Nephron progenitor cell (in vitro differentiated cells): ENCODE data around the gene FAM78A.
A peak's percentile ranks its signal among the peaks of the same experiment; 100 is the strongest.

Experiments
- DNase-seq: peaks from one replicate; pipeline ENCODE4 v3.0.0; 2021
- H3K27ac Mint-ChIP-seq: 2 replicates; pipeline ENCODE4 v1.8.0; 2021; ENCODE audit warnings: mild to moderate bottlenecking, moderate library complexity, mixed read lengths
- H3K27me3 Mint-ChIP-seq: 2 replicates; pipeline ENCODE4 v1.8.0; 2021; ENCODE audit warnings: mild to moderate bottlenecking, low read depth, mixed read lengths; ENCODE audit not compliant: poor library complexity
- H3K36me3 Mint-ChIP-seq: 2 replicates; pipeline ENCODE4 v1.8.0; 2021; ENCODE audit warnings: low read depth, mixed read lengths
- H3K4me1 Mint-ChIP-seq: 2 replicates; pipeline ENCODE4 v1.8.0; 2021; ENCODE audit warnings: mixed read lengths
- H3K4me3 Mint-ChIP-seq: 2 replicates; pipeline ENCODE4 v1.8.0; 2021; ENCODE audit warnings: mild to moderate bottlenecking, moderate library complexity, mixed read lengths
- H3K9me3 Mint-ChIP-seq: 2 replicates; pipeline ENCODE4 v1.8.0; 2021; ENCODE audit warnings: mild to moderate bottlenecking, moderate library complexity, mixed read lengths
- TF ChIP-seq, protein P1 (sequence below): fragments of 200-600 bp; sonication (generic); IDR thresholded peaks from 2 replicates; pipeline ENCODE4 v1.5.0; 2021; ENCODE audit warnings: antibody characterized with exemption

Gene FAM78A

DNA sequence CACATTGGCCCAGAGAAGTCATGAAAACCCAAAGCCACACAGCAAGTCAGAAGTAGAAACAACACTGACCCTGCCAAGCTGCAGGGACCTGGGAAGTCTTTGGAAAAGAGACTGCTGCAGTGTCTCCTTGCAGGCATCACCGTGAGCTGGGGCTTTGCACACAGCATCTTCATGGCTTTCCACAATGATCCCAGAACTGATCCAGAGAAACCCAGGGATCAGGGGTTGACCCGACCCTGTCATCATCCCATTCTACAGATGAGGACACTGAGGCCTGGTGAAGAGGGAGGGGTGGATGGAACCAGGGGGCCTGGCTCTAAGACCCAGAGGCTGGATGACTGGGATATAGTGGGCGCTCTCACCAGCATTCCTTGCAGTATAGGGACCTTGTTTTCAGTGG is 4.3 kb upstream of the FAM78A start:
- TF ChIP-seq, protein P1, sequence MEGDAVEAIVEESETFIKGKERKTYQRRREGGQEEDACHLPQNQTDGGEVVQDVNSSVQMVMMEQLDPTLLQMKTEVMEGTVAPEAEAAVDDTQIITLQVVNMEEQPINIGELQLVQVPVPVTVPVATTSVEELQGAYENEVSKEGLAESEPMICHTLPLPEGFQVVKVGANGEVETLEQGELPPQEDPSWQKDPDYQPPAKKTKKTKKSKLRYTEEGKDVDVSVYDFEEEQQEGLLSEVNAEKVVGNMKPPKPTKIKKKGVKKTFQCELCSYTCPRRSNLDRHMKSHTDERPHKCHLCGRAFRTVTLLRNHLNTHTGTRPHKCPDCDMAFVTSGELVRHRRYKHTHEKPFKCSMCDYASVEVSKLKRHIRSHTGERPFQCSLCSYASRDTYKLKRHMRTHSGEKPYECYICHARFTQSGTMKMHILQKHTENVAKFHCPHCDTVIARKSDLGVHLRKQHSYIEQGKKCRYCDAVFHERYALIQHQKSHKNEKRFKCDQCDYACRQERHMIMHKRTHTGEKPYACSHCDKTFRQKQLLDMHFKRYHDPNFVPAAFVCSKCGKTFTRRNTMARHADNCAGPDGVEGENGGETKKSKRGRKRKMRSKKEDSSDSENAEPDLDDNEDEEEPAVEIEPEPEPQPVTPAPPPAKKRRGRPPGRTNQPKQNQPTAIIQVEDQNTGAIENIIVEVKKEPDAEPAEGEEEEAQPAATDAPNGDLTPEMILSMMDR: no peak
- no peaks in the 10 kb centered on the region for H3K36me3 Mint-ChIP-seq
- peaks cover 29% of the 10 kb centered on the region for H3K4me1 Mint-ChIP-seq
- no peak overlapping the region for H3K27ac Mint-ChIP-seq
- DNase-seq: no peak
- no peak overlapping the region for H3K4me3 Mint-ChIP-seq
- H3K27me3 Mint-ChIP-seq: peaks cover 53% of the 10 kb centered on the region
- H3K9me3 Mint-ChIP-seq: no peaks in the 10 kb centered on the region

DNA sequence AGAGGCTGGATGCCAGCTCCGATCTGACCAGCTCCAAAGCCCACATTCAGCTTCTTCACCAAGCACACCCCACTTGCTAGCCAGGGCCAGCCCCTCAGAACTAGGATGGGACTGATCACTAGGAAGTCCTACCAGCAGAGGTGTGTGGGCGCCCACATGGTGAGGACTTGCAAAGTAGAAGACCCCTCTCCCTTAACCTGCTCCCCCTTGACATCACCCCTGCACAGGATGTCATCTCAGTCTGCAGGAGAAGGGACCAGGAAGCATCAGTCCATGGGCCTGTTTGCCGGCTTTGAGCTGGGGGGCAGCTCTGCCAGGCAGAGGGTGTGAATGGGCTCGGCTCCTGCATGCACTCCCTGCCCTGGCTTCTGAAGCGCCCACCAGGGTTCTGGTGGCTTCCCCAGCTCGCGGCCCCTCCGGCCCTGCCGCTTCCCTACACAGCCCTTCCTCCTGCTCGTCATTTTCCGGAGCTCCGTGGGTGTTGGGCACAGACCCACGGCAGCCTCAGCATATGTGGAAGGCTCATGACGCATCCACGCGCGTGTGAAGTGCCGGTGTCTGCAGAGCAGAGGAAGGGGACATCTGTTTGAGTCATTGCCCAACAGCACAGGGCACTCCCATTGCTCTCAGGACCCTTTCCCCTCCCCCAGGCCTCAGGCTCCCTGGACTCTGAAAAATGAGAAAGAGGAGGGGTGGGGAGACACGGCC is 3.7 kb upstream of the FAM78A start:
- TF ChIP-seq, protein P1: no peak
- DNase-seq: no peak
- Mint-ChIP-seq H3K4me3 (no peak overlapping the region), H3K36me3 (no peaks in the 10 kb centered on the region), H3K9me3 (no peaks in the 10 kb centered on the region), H3K27me3 (peaks cover 59% of the 10 kb centered on the region), H3K27ac (no peak overlapping the region), H3K4me1 (peaks cover 36% of the 10 kb centered on the region)

DNA sequence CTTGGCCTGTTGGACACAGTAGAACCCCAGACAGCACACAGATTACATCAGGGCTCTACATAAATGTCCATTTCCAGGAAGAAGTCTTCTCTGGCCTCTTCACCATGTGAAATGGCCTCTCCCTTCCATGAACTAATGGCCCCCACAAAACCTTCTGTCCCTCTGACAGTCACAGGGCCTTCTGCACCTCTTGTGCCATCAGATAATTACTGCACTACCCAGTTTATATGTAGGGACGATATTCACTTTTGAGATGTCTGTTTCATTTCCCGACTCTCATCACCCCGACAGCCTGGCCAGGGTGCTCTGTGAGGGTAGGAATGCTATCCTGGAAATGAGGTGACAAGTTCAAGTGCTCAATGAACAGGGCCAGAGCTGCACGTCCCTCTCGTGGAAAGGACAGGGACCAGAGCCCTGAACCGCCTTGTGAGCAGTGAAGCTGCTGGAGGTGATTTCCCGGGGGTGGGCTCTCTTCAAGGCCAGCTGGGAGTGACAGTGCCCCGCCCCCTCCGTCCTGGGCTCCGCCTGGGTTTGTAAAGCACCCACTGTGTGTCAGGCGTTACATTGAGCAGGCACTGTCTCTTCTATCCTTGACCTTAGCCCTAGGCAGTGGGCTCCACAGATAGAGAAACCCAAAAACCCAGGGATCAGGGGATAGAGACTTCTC is 3.0 kb upstream of the FAM78A start:
- H3K27me3 Mint-ChIP-seq: peaks cover 63% of the 10 kb centered on the region
- H3K27ac Mint-ChIP-seq: no peak overlapping the region
- TF ChIP-seq, protein P1: no peak
- DNase-seq: no peak
- peaks cover 43% of the 10 kb centered on the region for H3K4me1 Mint-ChIP-seq
- H3K36me3 Mint-ChIP-seq: no peaks in the 10 kb centered on the region
- no peaks in the 10 kb centered on the region for H3K9me3 Mint-ChIP-seq
- peak overlapping the region; percentile 57 for H3K4me3 Mint-ChIP-seq

DNA sequence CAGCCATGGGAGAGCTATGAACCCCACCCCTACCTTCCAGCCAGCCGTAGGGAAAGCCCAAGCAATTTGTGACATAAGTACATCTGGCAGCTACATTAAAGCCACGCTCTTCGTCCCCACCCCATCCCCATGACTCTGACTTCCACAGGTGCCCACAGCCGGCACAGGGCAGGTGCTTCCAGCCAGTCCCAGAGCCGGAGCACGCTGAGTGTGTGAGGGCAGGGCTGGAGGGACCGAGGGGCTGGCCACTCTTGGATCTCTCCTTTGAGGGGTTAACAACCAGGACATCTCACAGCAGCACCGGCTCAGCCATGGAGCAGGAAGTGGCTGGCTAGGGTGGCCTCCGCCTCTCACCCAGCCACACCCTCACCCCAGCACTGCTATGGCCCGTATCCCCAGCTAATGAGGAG is 2.4 kb upstream of the FAM78A start:
- peak overlapping the region; percentile 57 for H3K4me3 Mint-ChIP-seq
- H3K27me3 Mint-ChIP-seq: peaks cover 63% of the 10 kb centered on the region
- no peak for DNase-seq

DNA sequence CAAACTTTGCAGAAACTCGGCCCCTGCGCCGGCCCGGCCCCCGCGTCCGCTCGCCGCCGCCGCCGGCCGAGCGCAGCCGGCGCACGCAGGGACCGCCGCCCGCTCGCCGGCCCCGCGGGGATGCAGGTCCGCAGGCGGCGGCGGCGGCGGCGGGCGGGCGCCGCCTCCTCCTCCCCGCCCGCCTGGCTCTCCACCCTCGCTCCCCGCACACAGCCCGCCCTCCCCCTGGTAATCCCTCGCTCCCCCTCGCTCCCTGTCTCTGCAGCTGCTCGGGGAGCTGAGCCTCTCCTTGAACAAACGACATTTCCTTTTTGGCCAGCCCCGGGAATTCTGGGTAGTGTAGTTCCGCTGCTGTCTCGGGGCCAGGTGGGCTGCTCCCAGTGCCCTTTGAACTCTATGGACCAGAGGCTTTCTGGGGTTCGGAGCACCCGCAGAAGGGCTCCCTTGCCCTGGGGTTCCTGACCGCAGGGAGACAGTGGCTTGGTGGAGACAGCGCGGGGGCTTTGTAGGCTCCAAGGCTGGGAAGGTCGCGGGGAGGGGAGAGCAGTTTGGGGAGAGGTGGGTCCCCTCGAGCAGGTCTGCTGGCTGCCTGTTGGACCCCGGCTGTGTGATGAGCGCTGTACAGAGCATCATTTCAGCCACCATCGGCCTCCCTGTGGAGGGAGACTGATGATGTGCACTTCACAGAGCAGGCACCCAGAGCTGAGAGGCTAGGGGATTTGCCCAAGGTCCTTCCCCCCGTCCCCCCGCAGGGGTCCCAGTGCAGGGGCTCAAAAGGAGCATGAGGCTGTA is 1.8 kb upstream of the FAM78A start:
- Mint-ChIP-seq H3K27me3 (peaks cover 62% of the 10 kb centered on the region), H3K4me1 (peaks cover 55% of the 10 kb centered on the region), H3K9me3 (no peaks in the 10 kb centered on the region), H3K4me3 (peak overlapping the region; percentile 83), H3K36me3 (no peaks in the 10 kb centered on the region), H3K27ac (no peak overlapping the region)
- DNase-seq: peak; percentile 77
- TF ChIP-seq, protein P1: no peak

More for the DNA sequence above, 2.4 kb upstream of the FAM78A start:
- no peaks in the 10 kb centered on the region for H3K36me3 Mint-ChIP-seq
- H3K27ac Mint-ChIP-seq: no peak overlapping the region
- TF ChIP-seq, protein P1: no peak
- peaks cover 49% of the 10 kb centered on the region for H3K4me1 Mint-ChIP-seq
- H3K9me3 Mint-ChIP-seq: no peaks in the 10 kb centered on the region
